Tibial nerve (tissue), 4 donors: Measurements from ENCODE around the gene ATP13A5.

Experiments
- EP300 ChIP-seq, 2 donors: sonication (generic); formaldehyde crosslinking; IDR thresholded peaks; one replicate each; pipeline ENCODE4 v1.6.1; 2017; ENCODE audit warnings: antibody characterized with exemption in 2 of 2, mild to moderate bottlenecking in 1 of 2
- POLR2A ChIP-seq, 2 donors: fragments of 450-650 bp; IDR thresholded peaks; one replicate each; pipeline ENCODE4 v1.6.1; 2017; ENCODE audit warnings: antibody characterized with exemption in 2 of 2, mild to moderate bottlenecking in 2 of 2, moderate library complexity in 2 of 2
- TF ChIP-seq, protein P1 (sequence below), 5 experiments: fragments of 200-600 bp in 3 of 5; fragments of 450-650 bp in 2 of 5; sonication (generic) in 3 of 5; IDR thresholded peaks; one replicate each; pipeline ENCODE4 v1.5.1; 2016 to 2019; ENCODE audit warnings: antibody characterized with exemption in 5 of 5, mild to moderate bottlenecking in 3 of 5, moderate library complexity in 2 of 5

DNA sequence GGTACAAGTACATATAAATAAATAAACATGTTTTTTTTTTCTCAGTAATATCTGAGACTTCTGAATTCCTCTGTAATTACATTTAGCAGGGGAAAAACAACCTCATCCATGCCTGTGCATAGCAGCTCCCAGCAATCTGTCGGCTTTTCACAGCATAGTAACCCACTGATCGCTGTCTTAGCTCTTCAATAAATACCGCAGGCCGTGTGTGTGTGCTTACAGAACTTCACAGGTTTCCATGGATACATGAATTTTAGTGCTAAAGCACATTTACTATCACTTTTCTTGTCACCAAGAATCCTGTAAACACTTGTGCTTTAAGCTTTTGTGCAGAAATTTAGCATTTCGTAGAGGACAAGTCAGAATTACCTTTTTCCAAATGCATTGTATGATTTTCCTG is 141.5 kb downstream of the ATP13A5 start:
- TF ChIP-seq, protein P1, sequence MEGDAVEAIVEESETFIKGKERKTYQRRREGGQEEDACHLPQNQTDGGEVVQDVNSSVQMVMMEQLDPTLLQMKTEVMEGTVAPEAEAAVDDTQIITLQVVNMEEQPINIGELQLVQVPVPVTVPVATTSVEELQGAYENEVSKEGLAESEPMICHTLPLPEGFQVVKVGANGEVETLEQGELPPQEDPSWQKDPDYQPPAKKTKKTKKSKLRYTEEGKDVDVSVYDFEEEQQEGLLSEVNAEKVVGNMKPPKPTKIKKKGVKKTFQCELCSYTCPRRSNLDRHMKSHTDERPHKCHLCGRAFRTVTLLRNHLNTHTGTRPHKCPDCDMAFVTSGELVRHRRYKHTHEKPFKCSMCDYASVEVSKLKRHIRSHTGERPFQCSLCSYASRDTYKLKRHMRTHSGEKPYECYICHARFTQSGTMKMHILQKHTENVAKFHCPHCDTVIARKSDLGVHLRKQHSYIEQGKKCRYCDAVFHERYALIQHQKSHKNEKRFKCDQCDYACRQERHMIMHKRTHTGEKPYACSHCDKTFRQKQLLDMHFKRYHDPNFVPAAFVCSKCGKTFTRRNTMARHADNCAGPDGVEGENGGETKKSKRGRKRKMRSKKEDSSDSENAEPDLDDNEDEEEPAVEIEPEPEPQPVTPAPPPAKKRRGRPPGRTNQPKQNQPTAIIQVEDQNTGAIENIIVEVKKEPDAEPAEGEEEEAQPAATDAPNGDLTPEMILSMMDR (IDR thresholded peaks at IDR 0.05): no peak
- no peak for TF ChIP-seq POLR2A (IDR thresholded peaks at IDR 0.05)
- TF ChIP-seq EP300 (IDR thresholded peaks at IDR 0.05): no peak
